ENCODE measurements around the gene MYD88. TPM values are rescaled to one million over a fixed set of nuclear protein-coding genes. Genes with fewer than 3 reads are reported as not detected.

The MYD88 gene
- total and polyA plus RNA-seq, 9 of the 15 experiments (the other 6 are each of a cell fraction or from before 2014, with no cell fraction given) = 3.2 to 47.3 (median 27.6) TPM

DNA sequence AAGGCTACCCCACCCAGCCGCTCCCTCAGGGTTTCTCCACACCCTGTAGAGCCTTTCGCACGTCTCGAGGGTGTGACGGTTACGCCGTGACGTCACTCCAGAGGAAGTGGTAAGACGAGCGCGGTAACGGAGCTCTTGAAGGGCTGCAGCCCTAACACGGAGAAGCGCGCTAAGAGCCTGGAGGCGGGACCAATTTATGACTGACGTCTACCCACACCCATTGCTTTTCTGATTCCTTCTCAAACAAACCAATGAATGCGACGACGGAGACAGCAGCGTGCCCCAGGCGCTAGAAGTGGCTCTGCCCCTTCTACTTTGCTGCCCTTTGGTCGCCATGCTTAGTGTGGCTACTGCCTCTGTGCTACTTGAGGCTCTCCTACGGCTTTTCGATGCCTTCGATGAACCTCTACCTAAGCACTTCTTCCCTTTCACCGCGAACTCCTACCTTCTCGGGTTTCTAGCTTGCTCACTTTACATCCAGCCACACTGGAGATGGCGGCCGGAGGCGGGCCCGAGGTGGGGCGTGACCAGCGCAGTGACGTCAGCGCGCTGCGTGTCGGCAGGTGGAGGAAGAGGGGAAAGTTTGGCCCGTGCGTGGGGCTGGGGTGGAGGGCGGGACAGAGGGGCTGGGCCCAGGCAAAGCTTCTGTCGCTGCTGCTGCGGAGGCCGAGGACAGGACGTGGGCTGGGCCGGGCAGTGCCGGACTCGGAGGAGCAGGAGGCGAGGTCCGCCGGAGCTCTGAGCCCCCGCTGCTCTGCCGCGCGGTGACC lies 26.7 kb downstream of the MYD88 start, which contains the start of gene OXSR1 (continued):
- TF ChIP-seq NUFIP1 (IDR thresholded peaks at IDR 0.05; ENCODE audit: partially characterized antibody) (no peak), NCOA2 (IDR thresholded peaks at IDR 0.05; ENCODE audit: partially characterized antibody in 2 of 2) (no peak), NFIX (CRISPR knock-in tag; IDR thresholded peaks at IDR 0.05; ENCODE audit: low read depth) (no peak), ZNF212 (CRISPR knock-in tag; IDR thresholded peaks at IDR 0.05) (no peak), GABPB2 (CRISPR knock-in tag; conservative IDR thresholded peaks at IDR 0.05) (no peak; the same call in 1 of the 2 replicates), LCOR (CRISPR knock-in tag; IDR thresholded peaks at IDR 0.05) (peak; percentile 61; the same call in 1 of the 2 replicates), RBFOX2 (IDR thresholded peaks at IDR 0.05; ENCODE audit: low read depth, low read length) (peak; percentile 91), SRF (CRISPR knock-in tag; IDR thresholded peaks at IDR 0.05) (peak in 1 of 2 experiments; percentile 89; a peak in 2 of 4 replicates), GABPB1 (CRISPR knock-in tag; IDR thresholded peaks at IDR 0.05) (peak; percentile 99), NFXL1 (CRISPR knock-in tag; IDR thresholded peaks at IDR 0.05) (no peak), ZNF311 (CRISPR knock-in tag; IDR thresholded peaks at IDR 0.05) (no peak), CBX8 (IDR thresholded peaks at IDR 0.05; ENCODE audit: borderline replicate concordance, extremely low read depth, low read depth, low read length, poor library complexity, severe bottlenecking) (no peak), ELF1 (tag; IDR thresholded peaks at IDR 0.05) (peak; percentile 88)
- TF ChIP-seq, protein P1, sequence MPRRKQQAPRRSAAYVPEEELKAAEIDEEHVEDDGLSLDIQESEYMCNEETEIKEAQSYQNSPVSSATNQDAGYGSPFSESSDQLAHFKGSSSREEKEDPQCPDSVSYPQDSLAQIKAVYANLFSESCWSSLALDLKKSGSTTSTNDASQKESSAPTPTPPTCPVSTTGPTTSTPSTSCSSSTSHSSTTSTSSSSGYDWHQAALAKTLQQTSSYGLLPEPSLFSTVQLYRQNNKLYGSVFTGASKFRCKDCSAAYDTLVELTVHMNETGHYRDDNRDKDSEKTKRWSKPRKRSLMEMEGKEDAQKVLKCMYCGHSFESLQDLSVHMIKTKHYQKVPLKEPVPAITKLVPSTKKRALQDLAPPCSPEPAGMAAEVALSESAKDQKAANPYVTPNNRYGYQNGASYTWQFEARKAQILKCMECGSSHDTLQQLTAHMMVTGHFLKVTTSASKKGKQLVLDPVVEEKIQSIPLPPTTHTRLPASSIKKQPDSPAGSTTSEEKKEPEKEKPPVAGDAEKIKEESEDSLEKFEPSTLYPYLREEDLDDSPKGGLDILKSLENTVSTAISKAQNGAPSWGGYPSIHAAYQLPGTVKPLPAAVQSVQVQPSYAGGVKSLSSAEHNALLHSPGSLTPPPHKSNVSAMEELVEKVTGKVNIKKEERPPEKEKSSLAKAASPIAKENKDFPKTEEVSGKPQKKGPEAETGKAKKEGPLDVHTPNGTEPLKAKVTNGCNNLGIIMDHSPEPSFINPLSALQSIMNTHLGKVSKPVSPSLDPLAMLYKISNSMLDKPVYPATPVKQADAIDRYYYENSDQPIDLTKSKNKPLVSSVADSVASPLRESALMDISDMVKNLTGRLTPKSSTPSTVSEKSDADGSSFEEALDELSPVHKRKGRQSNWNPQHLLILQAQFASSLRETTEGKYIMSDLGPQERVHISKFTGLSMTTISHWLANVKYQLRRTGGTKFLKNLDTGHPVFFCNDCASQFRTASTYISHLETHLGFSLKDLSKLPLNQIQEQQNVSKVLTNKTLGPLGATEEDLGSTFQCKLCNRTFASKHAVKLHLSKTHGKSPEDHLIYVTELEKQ (CRISPR knock-in tag; IDR thresholded peaks at IDR 0.05) = no peak
- TF ChIP-seq, protein P2, sequence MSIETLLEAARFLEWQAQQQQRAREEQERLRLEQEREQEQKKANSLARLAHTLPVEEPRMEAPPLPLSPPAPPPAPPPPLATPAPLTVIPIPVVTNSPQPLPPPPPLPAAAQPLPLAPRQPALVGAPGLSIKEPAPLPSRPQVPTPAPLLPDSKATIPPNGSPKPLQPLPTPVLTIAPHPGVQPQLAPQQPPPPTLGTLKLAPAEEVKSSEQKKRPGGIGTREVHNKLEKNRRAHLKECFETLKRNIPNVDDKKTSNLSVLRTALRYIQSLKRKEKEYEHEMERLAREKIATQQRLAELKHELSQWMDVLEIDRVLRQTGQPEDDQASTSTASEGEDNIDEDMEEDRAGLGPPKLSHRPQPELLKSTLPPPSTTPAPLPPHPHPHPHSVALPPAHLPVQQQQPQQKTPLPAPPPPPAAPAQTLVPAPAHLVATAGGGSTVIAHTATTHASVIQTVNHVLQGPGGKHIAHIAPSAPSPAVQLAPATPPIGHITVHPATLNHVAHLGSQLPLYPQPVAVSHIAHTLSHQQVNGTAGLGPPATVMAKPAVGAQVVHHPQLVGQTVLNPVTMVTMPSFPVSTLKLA (conservative IDR thresholded peaks at IDR 0.05) = peak; percentile 90 to 91
- TF ChIP-seq, protein P3, sequence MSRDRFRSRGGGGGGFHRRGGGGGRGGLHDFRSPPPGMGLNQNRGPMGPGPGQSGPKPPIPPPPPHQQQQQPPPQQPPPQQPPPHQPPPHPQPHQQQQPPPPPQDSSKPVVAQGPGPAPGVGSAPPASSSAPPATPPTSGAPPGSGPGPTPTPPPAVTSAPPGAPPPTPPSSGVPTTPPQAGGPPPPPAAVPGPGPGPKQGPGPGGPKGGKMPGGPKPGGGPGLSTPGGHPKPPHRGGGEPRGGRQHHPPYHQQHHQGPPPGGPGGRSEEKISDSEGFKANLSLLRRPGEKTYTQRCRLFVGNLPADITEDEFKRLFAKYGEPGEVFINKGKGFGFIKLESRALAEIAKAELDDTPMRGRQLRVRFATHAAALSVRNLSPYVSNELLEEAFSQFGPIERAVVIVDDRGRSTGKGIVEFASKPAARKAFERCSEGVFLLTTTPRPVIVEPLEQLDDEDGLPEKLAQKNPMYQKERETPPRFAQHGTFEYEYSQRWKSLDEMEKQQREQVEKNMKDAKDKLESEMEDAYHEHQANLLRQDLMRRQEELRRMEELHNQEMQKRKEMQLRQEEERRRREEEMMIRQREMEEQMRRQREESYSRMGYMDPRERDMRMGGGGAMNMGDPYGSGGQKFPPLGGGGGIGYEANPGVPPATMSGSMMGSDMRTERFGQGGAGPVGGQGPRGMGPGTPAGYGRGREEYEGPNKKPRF (IDR thresholded peaks at IDR 0.05; ENCODE audit: low read depth, low read length) = no peak
- TF ChIP-seq, protein P4, sequence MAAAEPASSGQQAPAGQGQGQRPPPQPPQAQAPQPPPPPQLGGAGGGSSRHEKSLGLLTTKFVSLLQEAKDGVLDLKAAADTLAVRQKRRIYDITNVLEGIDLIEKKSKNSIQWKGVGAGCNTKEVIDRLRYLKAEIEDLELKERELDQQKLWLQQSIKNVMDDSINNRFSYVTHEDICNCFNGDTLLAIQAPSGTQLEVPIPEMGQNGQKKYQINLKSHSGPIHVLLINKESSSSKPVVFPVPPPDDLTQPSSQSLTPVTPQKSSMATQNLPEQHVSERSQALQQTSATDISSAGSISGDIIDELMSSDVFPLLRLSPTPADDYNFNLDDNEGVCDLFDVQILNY (CRISPR knock-in tag; IDR thresholded peaks at IDR 0.05) = no peak
